WTC11 (cell line): ENCODE results near the gene AKAIN1. TPM values are rescaled to one million over a fixed set of nuclear protein-coding genes. Genes with fewer than 3 reads are reported as not detected.

Experiments used
- EMX1 ChIP-seq: fragments of 250-450 bp; sonication (Bioruptor Pico); IDR thresholded peaks from 2 replicates; pipeline ENCODE4 v1.8.0; 2021; ENCODE audit warnings: mild to moderate bottlenecking
- FOXK1 ChIP-seq: sonication (generic); formaldehyde crosslinking; IDR thresholded peaks from 2 replicates; pipeline ENCODE4 v1.8.0; 2022; ENCODE audit warnings: mild to moderate bottlenecking, moderate library complexity, missing genetic modification reagents
- GTF2I ChIP-seq: fragments of 250-450 bp; sonication (Bioruptor Pico); conservative IDR thresholded peaks from 2 replicates; pipeline ENCODE4 v1.4.0; 2021; ENCODE audit warnings: mild to moderate bottlenecking
- HMGXB4 ChIP-seq: sonication (generic); formaldehyde crosslinking; IDR thresholded peaks from 2 replicates; pipeline ENCODE4 v1.8.1; 2023; ENCODE audit warnings: mild to moderate bottlenecking, moderate library complexity, missing genetic modification reagents
- KAT7 ChIP-seq: sonication (generic); formaldehyde crosslinking; IDR thresholded peaks from 2 replicates; pipeline ENCODE4 v1.8.1; 2023; ENCODE audit warnings: missing genetic modification reagents, mild to moderate bottlenecking, borderline replicate concordance
- MXD4 ChIP-seq: fragments of 250-450 bp; sonication (Bioruptor Pico); IDR thresholded peaks from 2 replicates; pipeline ENCODE4 v1.8.0; 2021; ENCODE audit warnings: mild to moderate bottlenecking, moderate library complexity, borderline replicate concordance
- PRDM15 ChIP-seq: sonication (generic); formaldehyde crosslinking; IDR thresholded peaks from 2 replicates; pipeline ENCODE4 v1.8.0; 2022; ENCODE audit warnings: missing genetic modification reagents
- TCF7 ChIP-seq: sonication (generic); formaldehyde crosslinking; IDR thresholded peaks from 2 replicates; pipeline ENCODE4 v1.8.0; 2022; ENCODE audit warnings: mild to moderate bottlenecking, low read depth, missing genetic modification reagents, moderate library complexity
- ZNF423 ChIP-seq: fragments of 250-450 bp; sonication (Bioruptor Pico); IDR thresholded peaks from 2 replicates; pipeline ENCODE4 v2.1.2; 2022; ENCODE audit warnings: mild to moderate bottlenecking, moderate library complexity
- total RNA-seq: library from RNA; stranded (reverse); gene quantifications from 3 replicates; pipeline ENCODE4 v1.2.3, GENCODE V29; 2021
- TF ChIP-seq, protein P1 (sequence below): sonication (generic); formaldehyde crosslinking; IDR thresholded peaks from 2 replicates; pipeline ENCODE4 v1.8.0; 2023; ENCODE audit warnings: missing genetic modification reagents, mild to moderate bottlenecking, borderline replicate concordance
- TF ChIP-seq, protein P2 (sequence below): fragments of 250-450 bp; sonication (Bioruptor Pico); IDR thresholded peaks from 2 replicates; pipeline ENCODE4 v1.9.0; 2021; ENCODE audit warnings: mild to moderate bottlenecking
- TF ChIP-seq, protein P3 (sequence below): fragments of 250-450 bp; sonication (Bioruptor Pico); IDR thresholded peaks from 2 replicates; pipeline ENCODE4 v1.9.0; 2021; ENCODE audit warnings: mild to moderate bottlenecking, borderline replicate concordance

Gene AKAIN1
- total RNA-seq, 1 experiment from 2014 or later: not detected

DNA sequence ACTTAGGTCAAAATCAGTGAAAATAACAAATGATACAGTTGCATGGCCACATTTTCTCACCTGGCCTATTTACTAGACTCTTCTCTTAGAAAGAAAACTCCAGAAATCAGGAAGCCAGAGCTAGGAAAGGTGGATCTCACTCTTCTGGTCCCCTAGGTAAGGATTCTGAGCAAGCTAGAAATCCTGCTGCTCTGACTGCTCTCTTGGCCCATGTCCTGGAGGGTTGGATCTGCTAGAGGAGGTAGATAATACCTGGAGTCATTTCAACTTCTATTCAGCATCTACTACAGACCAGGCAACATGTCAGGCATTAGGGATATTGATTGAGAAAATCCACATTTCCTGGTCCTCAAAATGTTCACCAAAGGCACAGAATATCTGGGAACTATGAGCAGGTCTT lies 34.9 kb downstream of the AKAIN1 start (continued):
- TF ChIP-seq, protein P1, sequence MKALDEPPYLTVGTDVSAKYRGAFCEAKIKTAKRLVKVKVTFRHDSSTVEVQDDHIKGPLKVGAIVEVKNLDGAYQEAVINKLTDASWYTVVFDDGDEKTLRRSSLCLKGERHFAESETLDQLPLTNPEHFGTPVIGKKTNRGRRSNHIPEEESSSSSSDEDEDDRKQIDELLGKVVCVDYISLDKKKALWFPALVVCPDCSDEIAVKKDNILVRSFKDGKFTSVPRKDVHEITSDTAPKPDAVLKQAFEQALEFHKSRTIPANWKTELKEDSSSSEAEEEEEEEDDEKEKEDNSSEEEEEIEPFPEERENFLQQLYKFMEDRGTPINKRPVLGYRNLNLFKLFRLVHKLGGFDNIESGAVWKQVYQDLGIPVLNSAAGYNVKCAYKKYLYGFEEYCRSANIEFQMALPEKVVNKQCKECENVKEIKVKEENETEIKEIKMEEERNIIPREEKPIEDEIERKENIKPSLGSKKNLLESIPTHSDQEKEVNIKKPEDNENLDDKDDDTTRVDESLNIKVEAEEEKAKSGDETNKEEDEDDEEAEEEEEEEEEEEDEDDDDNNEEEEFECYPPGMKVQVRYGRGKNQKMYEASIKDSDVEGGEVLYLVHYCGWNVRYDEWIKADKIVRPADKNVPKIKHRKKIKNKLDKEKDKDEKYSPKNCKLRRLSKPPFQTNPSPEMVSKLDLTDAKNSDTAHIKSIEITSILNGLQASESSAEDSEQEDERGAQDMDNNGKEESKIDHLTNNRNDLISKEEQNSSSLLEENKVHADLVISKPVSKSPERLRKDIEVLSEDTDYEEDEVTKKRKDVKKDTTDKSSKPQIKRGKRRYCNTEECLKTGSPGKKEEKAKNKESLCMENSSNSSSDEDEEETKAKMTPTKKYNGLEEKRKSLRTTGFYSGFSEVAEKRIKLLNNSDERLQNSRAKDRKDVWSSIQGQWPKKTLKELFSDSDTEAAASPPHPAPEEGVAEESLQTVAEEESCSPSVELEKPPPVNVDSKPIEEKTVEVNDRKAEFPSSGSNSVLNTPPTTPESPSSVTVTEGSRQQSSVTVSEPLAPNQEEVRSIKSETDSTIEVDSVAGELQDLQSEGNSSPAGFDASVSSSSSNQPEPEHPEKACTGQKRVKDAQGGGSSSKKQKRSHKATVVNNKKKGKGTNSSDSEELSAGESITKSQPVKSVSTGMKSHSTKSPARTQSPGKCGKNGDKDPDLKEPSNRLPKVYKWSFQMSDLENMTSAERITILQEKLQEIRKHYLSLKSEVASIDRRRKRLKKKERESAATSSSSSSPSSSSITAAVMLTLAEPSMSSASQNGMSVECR (CRISPR knock-in tag): no peak
- TF ChIP-seq TCF7 (CRISPR knock-in tag) (no peak), ZNF423 (CRISPR knock-in tag) (no peak), MXD4 (CRISPR knock-in tag) (no peak), KAT7 (CRISPR knock-in tag) (no peak), PRDM15 (no peak), EMX1 (CRISPR knock-in tag) (no peak), GTF2I (CRISPR knock-in tag) (no peak), HMGXB4 (CRISPR knock-in tag) (no peak), FOXK1 (CRISPR knock-in tag) (no peak)
- TF ChIP-seq, protein P2, sequence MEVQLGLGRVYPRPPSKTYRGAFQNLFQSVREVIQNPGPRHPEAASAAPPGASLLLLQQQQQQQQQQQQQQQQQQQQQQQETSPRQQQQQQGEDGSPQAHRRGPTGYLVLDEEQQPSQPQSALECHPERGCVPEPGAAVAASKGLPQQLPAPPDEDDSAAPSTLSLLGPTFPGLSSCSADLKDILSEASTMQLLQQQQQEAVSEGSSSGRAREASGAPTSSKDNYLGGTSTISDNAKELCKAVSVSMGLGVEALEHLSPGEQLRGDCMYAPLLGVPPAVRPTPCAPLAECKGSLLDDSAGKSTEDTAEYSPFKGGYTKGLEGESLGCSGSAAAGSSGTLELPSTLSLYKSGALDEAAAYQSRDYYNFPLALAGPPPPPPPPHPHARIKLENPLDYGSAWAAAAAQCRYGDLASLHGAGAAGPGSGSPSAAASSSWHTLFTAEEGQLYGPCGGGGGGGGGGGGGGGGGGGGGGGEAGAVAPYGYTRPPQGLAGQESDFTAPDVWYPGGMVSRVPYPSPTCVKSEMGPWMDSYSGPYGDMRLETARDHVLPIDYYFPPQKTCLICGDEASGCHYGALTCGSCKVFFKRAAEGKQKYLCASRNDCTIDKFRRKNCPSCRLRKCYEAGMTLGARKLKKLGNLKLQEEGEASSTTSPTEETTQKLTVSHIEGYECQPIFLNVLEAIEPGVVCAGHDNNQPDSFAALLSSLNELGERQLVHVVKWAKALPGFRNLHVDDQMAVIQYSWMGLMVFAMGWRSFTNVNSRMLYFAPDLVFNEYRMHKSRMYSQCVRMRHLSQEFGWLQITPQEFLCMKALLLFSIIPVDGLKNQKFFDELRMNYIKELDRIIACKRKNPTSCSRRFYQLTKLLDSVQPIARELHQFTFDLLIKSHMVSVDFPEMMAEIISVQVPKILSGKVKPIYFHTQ: no peak
- TF ChIP-seq, protein P3, sequence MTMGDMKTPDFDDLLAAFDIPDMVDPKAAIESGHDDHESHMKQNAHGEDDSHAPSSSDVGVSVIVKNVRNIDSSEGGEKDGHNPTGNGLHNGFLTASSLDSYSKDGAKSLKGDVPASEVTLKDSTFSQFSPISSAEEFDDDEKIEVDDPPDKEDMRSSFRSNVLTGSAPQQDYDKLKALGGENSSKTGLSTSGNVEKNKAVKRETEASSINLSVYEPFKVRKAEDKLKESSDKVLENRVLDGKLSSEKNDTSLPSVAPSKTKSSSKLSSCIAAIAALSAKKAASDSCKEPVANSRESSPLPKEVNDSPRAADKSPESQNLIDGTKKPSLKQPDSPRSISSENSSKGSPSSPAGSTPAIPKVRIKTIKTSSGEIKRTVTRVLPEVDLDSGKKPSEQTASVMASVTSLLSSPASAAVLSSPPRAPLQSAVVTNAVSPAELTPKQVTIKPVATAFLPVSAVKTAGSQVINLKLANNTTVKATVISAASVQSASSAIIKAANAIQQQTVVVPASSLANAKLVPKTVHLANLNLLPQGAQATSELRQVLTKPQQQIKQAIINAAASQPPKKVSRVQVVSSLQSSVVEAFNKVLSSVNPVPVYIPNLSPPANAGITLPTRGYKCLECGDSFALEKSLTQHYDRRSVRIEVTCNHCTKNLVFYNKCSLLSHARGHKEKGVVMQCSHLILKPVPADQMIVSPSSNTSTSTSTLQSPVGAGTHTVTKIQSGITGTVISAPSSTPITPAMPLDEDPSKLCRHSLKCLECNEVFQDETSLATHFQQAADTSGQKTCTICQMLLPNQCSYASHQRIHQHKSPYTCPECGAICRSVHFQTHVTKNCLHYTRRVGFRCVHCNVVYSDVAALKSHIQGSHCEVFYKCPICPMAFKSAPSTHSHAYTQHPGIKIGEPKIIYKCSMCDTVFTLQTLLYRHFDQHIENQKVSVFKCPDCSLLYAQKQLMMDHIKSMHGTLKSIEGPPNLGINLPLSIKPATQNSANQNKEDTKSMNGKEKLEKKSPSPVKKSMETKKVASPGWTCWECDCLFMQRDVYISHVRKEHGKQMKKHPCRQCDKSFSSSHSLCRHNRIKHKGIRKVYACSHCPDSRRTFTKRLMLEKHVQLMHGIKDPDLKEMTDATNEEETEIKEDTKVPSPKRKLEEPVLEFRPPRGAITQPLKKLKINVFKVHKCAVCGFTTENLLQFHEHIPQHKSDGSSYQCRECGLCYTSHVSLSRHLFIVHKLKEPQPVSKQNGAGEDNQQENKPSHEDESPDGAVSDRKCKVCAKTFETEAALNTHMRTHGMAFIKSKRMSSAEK (CRISPR knock-in tag): no peak
